HFF-Myc (cell line): ENCODE measurements around the gene TRABD2B.

ENCODE experiments used
- DNase-seq: peaks from one replicate; pipeline ENCODE4 v3.0.0-alpha.2; 2011; ENCODE audit warnings: low read depth; ENCODE audit errors: extremely low read depth
- H3K4me3 ChIP-seq: replicated peaks from 2 replicates; pipeline ENCODE4 v1.5.1; 2011; ENCODE audit warnings: low read depth, mild to moderate bottlenecking, control low read depth, low read length
- CTCF ChIP-seq: IDR thresholded peaks from 2 replicates; pipeline ENCODE4 v1.5.1; 2012; ENCODE audit warnings: mild to moderate bottlenecking, low read depth, low read length, control low read depth; ENCODE audit errors: missing control alignments

The TRABD2B gene

GRCh38 chr1:47727697-47728085, 269.5 kb downstream of the TRABD2B start:
- TF ChIP-seq CTCF: no peak
- H3K4me3 ChIP-seq: no peak overlapping the region
- DNase-seq: no peak

- H3K4me3 ChIP-seq: no peak overlapping the region
- DNase-seq: no peak
- TF ChIP-seq CTCF: no peak
Observed at GRCh38 chr1:47727051-47727696, 270.0 kb downstream of the TRABD2B start.

- DNase-seq: peak; percentile 45
- no peak overlapping the region for H3K4me3 ChIP-seq
- peak; percentile 91 for TF ChIP-seq CTCF
Observed at GRCh38 chr1:47725992-47726855, 271.0 kb downstream of the TRABD2B start.

GRCh38 chr1:47725511-47725991, 271.6 kb downstream of the TRABD2B start:
- DNase-seq: no peak
- H3K4me3 ChIP-seq: no peak overlapping the region
- no peak for TF ChIP-seq CTCF

- no peak for DNase-seq
- H3K4me3 ChIP-seq: no peak overlapping the region
- peak; percentile 6 for TF ChIP-seq CTCF
Observed at GRCh38 chr1:47725000-47725473, 272.1 kb downstream of the TRABD2B start.

GRCh38 chr1:47724432-47724999, 272.7 kb downstream of the TRABD2B start:
- no peak for DNase-seq
- TF ChIP-seq CTCF: no peak
- no peak overlapping the region for H3K4me3 ChIP-seq
